ENCODE results near the gene SRGAP2C.
"Not testable (repeated sequence)": the region's sequence is repeated elsewhere in the genome, so short reads cannot be mapped to it uniquely, and the experiment has no call there.

SRGAP2C gene

DNA sequence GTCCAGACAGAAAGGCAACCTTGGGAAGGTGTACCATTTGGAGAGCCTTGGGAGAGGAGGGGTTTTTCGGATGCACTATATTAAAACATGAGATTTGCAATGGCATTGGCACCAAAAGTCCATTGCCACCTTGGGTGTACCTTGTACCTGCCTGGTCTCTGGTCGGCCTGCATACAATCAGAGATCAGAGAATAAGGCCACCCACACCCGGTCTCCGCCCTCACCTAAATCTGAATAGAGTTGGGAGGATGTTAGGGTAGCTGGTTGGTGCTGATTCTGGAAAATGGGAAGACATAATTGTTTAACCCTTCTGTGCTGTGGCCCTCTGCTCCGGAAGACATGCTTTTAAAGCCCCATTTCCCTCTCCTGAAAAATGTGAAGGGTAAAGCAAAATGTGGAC, 3.1 kb downstream of the SRGAP2C start:
- DNase-seq = not testable (repeated sequence)

DNA sequence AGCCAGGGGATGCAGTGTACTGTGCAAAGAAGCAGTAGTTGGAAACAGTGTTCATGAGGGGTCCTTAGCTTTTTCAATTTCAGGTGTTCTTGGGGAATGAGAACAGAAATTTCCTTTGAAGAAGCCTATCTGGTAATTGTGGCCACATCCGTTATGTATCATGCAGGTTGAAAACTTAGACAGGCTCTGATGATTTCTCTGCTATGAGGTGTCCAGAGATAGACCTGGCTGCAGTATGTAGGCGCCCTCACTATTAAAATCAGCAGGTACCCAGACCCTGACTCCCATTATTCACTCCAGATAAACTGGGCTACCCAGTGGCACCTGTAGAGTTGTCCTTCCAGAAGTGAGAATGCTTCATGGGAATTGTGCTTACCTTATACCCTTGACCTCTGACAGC, 7.7 kb downstream of the SRGAP2C start:
- DNase-seq = not testable (repeated sequence)

DNA sequence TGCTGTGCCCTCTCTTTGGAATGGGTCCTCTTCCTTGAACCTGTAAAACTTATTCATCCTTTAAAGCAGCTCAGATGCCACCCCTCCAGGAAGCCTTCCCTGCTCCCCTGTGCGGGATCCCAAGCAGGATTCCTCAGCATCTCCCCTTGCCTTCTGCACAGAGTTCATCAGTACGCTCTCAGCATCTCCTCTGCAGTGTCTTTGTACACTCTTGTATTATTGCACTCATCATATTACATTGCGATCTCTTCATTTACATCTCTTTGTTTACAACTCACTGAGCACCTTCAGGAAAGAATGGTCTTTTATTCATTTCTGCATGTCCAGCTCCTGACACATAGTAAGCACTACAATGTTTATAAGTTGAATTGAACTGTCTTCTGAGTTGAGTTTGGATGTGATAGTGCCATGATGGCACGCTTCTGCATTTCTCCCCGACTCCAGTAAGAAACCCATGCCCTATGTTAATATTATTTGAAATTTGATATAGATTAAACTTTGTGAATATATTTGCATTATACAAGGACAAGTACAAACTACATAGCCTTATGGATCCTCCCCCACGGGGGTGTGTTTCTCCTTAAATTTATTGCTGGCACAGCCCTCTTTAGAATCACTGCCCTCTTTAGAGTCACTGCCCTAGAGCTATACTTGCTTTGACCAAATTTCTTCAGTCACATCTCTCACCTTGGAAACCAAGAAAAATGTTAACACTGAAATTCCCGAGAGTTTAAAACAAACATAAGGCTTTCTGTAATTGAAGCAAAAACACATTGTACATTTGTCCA, 12.5 kb downstream of the SRGAP2C start:
- not testable (repeated sequence) for DNase-seq

DNA sequence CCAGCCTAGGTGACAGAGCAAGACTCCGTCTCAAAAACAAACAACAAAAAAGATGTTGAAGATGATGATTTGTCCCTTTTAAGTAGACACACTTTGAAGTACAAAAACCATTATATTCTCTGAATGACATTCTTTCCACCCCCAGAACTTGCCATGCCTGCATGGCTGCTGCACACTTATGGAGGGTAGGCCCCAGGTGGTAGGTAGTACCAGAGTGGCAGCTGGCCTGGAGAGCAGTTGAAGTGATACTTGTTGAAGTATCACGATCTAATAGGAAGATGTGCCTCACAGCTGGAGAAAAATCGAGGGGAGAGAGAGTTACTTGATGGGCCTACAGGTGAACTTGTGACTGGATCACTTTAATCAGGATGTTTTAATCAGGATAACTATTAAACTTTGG, 15.0 kb downstream of the SRGAP2C start:
- not testable (repeated sequence) for DNase-seq

GRCh38 chr1:121200232-121200631, 15.5 kb downstream of the SRGAP2C start:
- DNase-seq = not testable (repeated sequence)

DNA sequence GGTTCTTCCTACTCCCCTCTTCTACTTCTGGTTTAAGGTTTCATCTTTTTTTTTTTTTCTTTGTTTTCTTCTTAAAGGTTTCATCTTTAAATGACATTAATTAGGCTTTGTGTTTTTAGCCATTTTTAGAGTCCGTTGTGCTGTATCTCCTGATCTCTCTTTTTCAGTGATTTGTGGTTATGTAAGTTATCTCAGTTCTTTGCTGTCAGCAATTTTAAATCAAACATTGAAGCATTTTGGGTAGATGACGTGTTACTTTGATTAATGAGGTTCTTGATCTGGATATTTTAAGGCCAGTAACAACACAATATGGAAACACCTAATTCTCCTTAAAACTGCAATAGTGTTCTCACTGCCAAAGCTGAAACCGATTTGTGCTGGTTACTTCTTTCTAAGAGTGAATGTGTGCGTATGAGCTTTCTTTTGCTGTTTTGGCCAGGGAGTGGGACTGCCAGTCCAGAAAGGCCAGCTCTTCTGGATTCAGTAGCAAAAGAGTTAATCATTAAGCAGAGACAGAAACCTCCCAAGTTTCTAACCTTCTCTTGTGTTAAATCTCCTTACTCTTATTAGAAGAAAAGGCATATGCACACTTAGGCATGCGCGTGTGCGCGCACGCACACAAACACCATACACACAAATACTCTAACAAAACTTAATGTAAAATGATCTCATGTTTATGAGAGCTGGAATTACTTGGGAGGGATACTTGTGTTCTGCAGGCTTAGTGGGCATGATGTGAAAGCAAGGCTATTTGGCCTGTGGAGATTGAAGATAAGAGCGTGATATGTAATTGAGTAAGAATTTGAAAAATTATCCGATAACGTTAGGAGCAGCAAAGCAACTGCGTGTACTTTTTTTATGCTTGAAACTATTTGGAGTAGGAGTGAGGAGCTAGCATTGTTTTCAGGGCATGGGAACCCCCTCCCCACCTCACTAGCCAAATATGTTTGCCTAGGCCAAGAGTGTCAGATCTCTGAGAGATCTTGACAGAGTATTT, 16.5 kb downstream of the SRGAP2C start:
- DNase-seq = not testable (repeated sequence)

- DNase-seq = not testable (repeated sequence)
Observed at GRCh38 chr1:121202986-121203385, 18.2 kb downstream of the SRGAP2C start.

GRCh38 chr1:121205786-121206711, 21.3 kb downstream of the SRGAP2C start:
- not testable (repeated sequence) for DNase-seq

DNA sequence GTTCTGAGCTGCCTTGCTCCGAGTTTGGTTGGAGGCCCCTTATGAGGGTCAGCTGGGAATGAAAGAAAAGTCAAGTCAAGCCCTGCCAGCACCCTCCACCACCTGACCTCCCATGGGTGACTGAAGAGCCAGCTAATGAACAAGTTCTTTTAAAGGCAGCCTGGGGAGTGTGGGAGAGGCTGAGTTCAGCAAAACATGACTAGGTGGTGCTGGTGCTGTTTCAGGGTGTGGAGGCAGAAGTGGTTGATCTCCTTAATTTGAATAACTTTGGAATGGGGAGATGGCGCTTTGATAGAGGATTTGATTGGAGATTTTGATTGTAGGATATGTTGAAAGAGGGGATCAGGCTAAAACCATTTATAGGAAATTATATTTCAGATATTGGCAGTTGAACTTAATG, 22.6 kb downstream of the SRGAP2C start:
- DNase-seq = not testable (repeated sequence)

DNA sequence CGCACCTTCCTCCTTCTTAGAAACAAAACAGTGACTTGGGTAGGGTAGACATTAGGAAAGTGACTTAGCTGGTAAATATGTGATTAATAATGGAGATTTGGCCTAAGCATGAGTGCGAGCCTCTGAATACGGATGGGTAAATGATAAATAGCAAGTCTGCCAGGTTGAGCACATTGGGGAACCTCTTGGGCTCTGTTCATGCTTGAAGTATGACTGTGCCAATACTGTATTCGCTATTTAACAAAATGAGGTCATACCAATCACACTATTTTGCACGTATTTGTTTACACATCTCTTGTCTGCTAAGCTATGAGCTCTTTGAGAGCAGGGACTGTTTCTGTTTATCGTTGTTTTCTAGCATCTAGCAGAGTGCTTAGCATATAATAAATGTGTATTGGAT, 23.6 kb downstream of the SRGAP2C start:
- not testable (repeated sequence) for DNase-seq

GRCh38 chr1:121210778-121211177, 26.0 kb downstream of the SRGAP2C start:
- not testable (repeated sequence) for DNase-seq

DNA sequence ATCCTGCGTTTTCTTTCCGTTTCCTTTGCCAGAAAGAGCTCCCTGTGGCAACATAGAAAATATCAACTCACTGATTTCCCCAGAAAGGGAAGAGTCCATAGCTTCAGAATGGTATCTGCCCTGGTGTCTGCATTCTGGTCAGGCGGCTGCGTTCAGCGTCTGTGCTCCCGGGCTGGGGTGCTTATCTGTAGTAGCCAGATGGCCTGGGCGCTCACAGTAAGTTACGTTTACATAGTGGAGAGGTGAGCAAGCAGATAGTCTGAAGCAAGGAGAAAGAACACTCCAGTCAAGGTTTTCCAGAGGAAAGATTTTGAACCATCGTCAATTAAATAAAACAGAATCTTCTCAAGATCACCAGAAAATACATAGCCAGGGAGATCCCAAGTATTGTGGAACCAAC, 28.7 kb downstream of the SRGAP2C start:
- DNase-seq = peak; percentile 25

GRCh38 chr1:121214544-121215156, 29.9 kb downstream of the SRGAP2C start:
- DNase-seq = not testable (repeated sequence)

- not testable (repeated sequence) for DNase-seq
Observed at GRCh38 chr1:121215699-121216417, 31.1 kb downstream of the SRGAP2C start.

DNA sequence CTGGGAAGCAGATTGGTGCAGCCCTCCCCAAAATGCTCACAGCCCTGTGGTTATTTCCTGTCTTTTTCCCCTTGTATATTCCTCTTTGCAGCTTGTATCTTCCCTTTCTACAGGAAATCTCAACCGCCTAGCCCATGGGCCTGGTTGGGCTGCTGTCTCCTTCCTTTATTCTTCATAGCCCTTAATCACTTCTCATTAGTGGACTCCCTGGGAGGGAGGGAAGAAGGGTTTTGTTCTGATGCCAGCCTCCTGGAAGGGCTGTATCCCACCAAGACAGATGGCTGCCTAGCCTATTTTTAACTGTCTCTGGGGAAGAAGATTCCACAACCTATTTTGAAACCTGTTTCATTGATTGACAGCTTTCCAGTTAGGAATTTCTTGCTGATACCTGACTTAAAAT, 31.9 kb downstream of the SRGAP2C start:
- DNase-seq = not testable (repeated sequence)

DNA sequence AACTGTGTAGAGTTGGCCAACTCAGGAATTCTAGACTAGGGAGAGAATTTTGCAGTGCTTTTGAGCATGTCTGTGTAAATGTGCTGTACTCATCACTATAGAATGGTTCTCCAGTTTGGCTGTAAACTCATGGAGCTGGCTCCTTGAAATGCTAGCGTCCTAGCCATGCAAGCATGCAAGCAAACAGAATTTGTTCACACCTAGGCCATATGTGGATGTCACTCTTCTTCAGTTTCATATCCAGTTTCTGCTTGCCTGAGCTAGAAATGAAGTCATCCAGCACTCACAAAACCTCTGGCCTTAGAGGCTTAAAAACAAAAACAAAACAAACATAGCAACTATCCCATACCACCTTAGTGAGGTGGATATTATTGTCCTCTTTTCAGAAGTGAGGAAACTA, 37.0 kb downstream of the SRGAP2C start:
- not testable (repeated sequence) for DNase-seq

DNA sequence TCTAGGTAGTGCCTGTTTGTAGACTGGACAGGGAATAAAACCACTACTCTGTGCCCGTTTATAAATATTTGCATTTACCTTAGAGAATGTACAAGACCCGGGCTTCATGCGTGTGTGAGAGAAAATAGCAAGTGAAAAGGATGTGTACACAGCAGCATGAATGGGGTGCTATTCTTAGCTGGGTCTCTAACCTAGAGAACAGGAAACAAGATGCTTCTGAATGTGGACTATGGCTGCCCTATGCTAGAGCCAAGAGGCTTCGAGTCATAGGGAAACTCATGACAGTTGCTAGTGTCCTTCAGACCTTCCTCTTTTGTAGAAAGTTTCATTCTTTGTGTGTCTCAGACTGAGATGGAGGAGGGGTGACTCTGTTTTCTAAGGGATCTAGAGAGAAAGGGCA, 39.9 kb downstream of the SRGAP2C start:
- DNase-seq = not testable (repeated sequence)

DNA sequence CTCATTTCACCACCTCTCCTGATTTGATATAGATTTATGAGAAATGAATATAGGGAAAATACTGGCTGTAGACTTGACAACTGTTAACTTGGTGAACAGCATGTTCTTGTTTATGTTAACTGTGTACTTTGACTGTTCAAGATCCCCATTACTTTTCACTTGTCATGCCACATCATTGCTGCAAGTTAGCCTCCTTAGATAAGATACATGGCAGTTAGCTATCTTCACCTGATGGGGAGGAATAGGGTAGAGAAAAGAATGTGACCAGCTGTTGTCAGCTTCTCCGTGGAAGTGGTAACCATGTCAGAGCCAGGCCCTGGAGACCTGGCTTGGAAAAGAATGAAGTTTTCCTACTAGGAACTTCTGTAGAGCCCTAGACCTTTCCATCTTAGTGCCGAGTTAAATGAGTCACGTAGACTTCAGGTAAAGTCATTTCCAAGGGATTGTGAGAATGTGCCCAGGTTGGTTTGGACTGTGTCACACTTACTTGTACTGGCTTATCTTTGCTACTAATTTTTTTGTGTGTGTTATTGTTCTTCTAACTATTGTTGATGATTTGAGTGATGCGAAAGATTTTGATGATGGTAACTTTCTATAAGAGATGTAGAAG, 41.6 kb downstream of the SRGAP2C start:
- DNase-seq = not testable (repeated sequence)

DNA sequence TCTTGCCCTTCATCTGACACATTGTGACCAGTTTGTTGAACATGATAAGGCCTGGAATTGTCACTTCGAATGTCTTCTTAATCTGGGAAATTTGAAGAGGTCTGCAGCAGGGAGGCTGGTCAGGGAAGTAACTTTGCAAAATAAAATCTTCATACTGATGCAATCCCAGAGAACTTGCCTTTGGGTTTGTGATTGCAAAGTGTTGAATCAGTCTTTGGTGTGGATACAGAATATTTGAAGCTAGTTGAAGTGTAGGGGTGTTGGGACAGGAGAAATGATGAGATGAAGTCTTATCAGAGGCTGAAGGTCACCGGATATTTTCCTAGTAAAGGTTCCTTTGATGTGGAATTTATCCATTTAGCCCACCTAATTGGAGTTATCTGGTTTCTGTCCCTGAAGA, 42.1 kb downstream of the SRGAP2C start:
- not testable (repeated sequence) for DNase-seq

DNA sequence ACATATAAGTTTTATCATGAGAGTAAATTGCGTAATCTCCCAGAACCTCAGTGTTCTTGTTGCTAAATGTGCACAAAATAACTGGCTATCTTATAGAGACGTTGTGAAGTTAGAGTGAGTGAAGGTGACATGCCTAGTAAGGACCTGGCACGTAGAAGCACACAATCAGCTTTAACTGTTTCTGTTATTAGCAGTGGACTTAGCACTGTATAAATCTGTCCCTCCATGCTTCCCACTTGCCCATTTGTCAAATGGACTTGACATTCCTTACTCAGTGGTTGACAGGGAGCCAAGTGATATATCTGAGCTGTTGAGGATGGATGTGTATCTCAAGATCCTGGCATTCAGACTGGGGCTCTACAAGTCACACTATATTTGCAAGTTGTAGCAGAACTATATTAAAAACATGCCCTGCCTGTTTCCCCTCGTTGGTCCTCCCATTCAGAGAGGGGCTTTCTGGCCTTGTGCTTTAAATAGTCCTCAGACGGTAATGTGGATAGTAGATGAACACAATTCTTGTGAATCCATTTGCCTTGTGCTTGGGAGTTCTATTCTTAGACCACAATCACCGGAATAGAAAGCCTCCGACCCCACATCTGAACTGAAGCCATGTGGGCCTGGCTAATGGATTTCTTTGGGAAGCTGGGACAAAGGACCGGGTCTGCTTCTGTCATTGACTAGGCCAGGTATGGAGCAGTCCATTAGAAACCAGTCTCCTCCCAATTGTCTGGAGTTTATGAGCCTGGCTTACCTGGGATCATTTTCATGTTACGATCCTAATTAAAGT, 43.0 kb downstream of the SRGAP2C start:
- DNase-seq = not testable (repeated sequence)
